ENCODE data around the gene AJUBA.
A peak's percentile ranks its signal among the peaks of the same experiment; 100 is the strongest.
"Not testable (repeated sequence)": the region's sequence is repeated elsewhere in the genome, so short reads cannot be mapped to it uniquely, and the experiment has no call there.

The AJUBA gene

DNA sequence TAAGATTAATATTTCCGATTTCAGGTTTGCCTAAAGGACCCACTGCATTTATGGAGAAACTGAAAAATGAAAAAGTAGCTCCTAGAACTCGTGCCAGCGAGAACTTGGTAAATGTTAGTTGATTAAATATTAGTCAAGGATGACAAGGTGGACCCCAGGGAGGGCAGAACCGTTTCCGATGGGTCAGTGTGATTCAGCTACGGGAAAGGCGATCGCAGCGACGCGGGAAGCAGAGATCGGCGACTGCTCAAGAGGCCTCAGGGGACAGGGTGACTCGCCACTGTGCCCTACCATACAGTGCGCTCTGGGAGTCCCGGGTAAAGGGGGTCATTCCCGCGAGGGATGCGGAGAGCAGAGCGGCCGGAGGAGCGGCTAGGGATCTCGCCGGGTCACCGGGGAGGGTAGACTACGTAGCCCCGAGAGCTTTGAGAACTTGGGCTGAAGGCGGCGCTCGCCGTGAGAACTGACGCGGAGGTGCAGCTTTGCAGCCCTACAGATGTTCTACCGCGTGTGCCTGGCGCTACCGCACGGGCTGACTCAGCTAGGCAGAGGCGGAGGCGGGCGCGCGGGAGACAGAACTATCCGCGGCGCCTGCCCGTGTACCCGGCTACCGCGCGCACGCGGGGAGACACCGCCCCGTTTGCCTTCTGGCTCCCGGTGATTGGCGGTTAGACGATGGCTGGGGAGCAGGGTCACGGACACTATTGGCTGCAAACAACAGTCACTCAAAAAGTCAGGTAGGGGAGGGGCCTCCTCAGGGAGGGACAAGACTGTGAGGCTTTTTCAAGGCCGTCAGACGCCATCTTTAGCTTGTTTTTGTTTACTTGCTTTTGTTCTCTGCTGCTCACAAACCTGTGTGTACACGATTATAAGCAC is 24.4 kb upstream of the AJUBA start:
- DNase-seq (ENCODE audit: low read depth, low spot score) = peak; percentile 83
- peak overlapping the region; percentile 82 for H3K27ac ChIP-seq

- peak overlapping the region; percentile 82 for H3K27ac ChIP-seq
- no peak for DNase-seq (ENCODE audit: low read depth, low spot score)
Measured at GRCh38 chr14:23006188-23006534, 23.8 kb upstream of the AJUBA start.

GRCh38 chr14:23005451-23006187 is 23.3 kb upstream of the AJUBA start:
- no peak for DNase-seq (ENCODE audit: low read depth, low spot score)
- peak overlapping the region; percentile 82 for H3K27ac ChIP-seq

GRCh38 chr14:23004274-23004673 is 21.9 kb upstream of the AJUBA start:
- DNase-seq (ENCODE audit: low read depth, low spot score); H3K27ac ChIP-seq: not testable (repeated sequence)

DNA sequence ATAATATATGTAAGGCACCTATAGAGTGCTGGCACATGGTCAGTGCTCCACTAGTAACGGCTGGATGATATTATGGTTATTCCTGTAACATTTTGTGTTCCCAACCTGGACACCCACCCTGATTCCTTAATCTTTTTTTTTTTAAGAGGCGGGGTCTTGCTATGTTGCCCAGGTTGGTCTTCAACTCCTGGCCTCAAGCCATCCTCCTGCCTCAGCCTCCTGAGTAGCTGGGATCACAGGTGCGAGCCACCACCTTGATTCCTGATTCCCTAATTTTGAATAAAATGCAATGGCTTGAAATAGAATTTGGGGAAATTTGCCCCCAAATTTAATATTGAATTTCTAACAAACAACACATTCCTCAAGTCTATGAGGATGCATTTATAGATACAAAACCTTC is 20.2 kb upstream of the AJUBA start:
- no peak overlapping the region for H3K27ac ChIP-seq
- DNase-seq (ENCODE audit: low read depth, low spot score) = no peak

- no peak overlapping the region for H3K27ac ChIP-seq
- DNase-seq (ENCODE audit: low read depth, low spot score) = no peak
Measured at GRCh38 chr14:23000860-23001259, 18.5 kb upstream of the AJUBA start.

GRCh38 chr14:22998329-22999012 is 16.1 kb upstream of the AJUBA start:
- DNase-seq (ENCODE audit: low read depth, low spot score) = no peak

GRCh38 chr14:22997676-22998323 is 15.4 kb upstream of the AJUBA start:
- no peak for DNase-seq (ENCODE audit: low read depth, low spot score)
- no peak overlapping the region for H3K27ac ChIP-seq

More at GRCh38 chr14:22998329-22999012, 16.1 kb upstream of the AJUBA start:
- H3K27ac ChIP-seq = no peak overlapping the region

DNA sequence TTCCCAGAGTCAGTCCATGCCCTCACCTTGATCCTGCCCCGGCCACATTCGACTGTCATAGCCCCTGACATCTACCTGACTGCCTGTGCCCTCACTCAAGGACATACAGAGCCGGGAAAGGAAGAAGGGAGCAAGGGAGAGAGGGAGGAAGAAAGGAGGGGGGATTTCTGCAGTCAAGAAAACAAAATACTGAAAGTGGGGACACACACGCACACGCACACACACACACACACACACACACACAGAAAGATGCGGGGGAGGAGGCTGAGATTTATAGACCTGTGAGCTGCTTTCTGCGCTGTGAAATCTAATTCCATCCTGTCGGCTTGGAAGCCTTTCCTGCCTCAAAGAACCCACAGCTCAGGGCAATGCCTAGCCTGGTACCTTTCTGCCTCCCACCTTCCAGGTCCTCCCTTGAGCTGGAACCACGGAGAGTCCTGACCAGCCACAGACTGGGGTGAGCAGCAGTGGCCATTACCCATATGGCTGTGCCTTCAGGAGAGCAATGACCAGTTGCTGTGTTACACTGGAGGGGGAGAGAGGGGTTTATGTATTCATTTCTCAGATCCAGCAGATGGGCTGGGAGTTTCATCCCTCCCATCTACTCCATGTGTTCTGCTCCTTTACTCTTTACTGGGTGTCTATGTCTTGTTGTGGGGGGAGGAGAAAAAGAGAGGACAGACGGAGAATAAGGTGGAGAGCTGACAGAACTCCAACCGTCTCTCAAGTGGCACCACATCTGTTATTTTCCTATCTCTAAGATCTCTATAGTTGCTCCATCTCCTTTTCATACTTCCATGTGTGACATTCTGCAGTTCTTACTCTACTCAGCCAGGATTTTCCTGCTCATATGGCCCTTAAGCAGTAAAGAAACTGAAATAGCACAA is 14.7 kb upstream of the AJUBA start:
- H3K27ac ChIP-seq = no peak overlapping the region
- no peak for DNase-seq (ENCODE audit: low read depth, low spot score)

- no peak for DNase-seq (ENCODE audit: low read depth, low spot score)
- no peak overlapping the region for H3K27ac ChIP-seq
Measured at GRCh38 chr14:22995889-22996625, 13.7 kb upstream of the AJUBA start.

DNA sequence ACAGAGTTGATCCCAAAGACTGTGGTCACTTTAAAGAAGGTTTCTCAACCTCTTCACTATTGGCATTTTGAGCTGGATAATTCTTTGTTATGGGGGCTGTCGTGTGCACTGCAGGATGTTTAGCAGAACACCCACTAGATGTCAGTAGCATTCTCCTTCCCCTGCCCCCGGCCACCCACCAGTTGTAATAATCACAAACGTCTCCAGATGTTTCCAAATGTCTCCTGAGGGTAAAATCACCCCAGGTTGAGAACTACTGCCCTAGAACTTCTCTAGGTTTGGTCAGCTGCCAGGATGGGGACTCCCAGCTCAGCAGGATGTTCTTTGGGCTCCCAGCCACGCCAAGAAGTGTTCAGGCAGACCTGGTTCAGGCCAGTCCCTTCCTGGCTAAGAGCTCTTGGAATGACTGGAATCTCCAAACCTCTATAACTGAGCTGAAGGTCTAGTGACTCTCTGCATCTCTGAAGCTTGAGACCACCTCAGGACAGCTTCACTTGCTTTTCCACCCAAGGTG is 12.5 kb upstream of the AJUBA start:
- DNase-seq (ENCODE audit: low read depth, low spot score) = no peak
- no peak overlapping the region for H3K27ac ChIP-seq

DNA sequence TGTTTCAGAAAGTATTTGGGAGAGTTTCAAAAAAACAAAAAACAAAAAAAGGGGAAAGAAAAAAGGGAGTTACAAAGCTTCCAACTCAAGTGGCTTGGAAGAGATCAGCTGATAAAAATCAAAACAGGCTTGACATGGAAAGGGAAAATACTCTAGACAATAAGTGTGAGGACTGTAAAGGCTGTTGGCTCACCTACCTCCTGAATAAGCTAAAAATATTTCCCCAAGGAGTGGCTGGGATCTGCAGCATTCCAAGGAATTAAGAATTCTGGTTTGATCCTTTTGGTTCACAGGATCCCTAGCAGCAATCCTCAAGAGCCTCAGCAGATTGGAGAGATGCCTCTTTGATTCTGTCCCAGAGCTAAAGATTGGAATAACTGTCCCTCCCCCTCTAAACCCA is 11.2 kb upstream of the AJUBA start:
- no peak for DNase-seq (ENCODE audit: low read depth, low spot score)
- H3K27ac ChIP-seq = no peak overlapping the region

GRCh38 chr14:22991852-22992251 is 9.5 kb upstream of the AJUBA start:
- DNase-seq (ENCODE audit: low read depth, low spot score) = no peak
- no peak overlapping the region for H3K27ac ChIP-seq

DNA sequence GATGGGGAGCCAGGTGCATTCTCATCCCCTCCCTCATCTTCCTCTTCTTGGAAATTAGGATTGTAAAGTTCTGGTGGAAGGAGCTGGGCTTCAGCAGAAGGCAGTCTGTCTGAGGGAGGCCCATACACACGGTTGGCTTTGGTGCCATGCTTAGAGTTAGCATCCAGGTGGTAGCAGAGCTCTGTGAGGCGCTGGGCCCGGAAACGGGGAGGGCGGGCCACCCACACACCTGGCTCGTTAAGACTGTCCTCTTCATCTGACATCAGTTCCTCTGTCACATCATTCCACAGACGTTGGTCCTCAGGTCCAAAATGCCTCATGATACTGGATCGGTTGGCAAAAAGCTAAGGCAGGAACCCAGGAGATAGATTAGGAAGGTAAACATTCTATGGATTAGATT is 4.9 kb upstream of the AJUBA start:
- no peak for DNase-seq (ENCODE audit: low read depth, low spot score)
- H3K27ac ChIP-seq = no peak overlapping the region

DNA sequence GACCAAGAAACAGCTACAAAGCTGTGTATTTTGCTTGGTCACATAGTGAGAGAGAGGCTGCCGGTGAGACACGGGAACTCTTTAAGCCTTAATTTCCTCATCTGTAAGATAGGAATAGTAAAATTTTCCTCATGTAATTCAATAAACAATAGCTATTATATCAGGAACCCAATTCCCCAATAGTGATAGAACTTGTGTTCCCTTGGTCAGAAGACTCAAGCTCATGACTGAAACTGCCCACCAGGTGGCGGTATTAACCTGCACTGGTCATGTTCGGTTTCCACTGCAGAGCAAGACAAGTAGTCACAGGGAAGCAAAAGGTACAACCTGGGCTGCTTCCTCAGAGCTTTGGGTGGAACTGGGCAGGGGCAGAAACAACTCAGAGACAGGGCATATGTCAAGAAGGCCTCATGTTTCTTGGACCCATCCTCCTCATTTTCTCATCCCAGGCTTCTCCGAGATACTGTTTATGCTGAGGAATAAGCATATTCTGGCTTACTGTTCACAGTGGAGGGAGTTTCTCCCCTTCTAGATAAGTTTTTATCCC is 4.2 kb upstream of the AJUBA start:
- no peak for DNase-seq (ENCODE audit: low read depth, low spot score)
- no peak overlapping the region for H3K27ac ChIP-seq

DNA sequence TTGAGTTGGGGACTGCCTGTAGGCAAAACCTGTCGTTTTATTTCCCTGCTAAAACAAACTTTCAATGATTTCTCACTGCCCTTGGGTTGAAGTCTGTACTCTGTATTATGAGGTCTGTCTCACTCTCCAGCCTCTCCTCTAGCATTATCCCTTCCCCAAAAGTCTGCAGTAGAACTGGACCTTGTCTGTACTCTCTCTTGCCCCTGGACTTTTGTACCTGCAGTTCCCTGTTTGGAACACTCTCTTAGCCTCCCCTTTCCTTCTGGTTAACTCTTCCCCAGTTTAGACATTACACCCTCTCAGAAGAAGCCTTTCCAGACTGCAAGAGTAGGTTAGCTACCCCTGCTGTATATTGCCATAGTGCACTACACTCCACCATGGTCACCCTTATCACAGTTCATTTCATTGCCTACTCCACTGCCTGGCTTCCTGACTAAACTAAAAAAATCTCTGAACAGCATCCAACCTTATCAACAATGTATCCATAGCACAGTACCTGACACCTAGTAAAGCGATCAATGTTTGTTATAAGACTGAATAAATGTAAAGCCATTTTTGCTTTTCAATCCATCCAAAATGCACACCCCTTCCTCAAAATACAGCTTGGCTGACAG is 3.6 kb upstream of the AJUBA start:
- DNase-seq (ENCODE audit: low read depth, low spot score) = no peak

GRCh38 chr14:22984959-22985658 is 2.8 kb upstream of the AJUBA start:
- H3K27ac ChIP-seq = no peak overlapping the region
- DNase-seq (ENCODE audit: low read depth, low spot score) = no peak

More for the DNA sequence above, 3.6 kb upstream of the AJUBA start:
- no peak overlapping the region for H3K27ac ChIP-seq
